Ovary (tissue), 9 donors: ENCODE results near the gene RPS3. TPM values are rescaled to one million over a fixed set of nuclear protein-coding genes. Genes with fewer than 3 reads are reported as not detected.

Experiments used
- DNase-seq, 5 donors: peaks; one replicate each; pipeline ENCODE4 v3.0.0-alpha.2; 2019 to 2020
- H3K27ac ChIP-seq, 2 donors: fragments of 200-600 bp; one replicate each; pipeline versions ENCODE4 v1.5.1 to v1.8.0; 2019 to 2022
- H3K27me3 ChIP-seq: fragments of 200-600 bp; one replicate; pipeline ENCODE4 v1.8.0; 2022
- H3K36me3 ChIP-seq: fragments of 200-600 bp; sonication (generic); one replicate; pipeline ENCODE4 v1.5.1; 2019
- H3K4me1 ChIP-seq: one replicate; pipeline ENCODE4 v1.8.1; 2013; ENCODE audit warnings: mild to moderate bottlenecking, moderate library complexity; ENCODE audit not compliant: insufficient read depth
- H3K4me3 ChIP-seq: fragments of 200-600 bp; sonication (generic); one replicate; pipeline ENCODE4 v1.5.1; 2017
- H3K9me3 ChIP-seq, 2 donors: fragments of 200-600 bp in 1 of 2; sonication (generic) in 1 of 2; one replicate each; pipeline versions ENCODE4 v1.5.1 to v1.8.1; 2013 to 2019; ENCODE audit warnings: mild to moderate bottlenecking in 1 of 2, moderate library complexity in 1 of 2
- CTCF ChIP-seq, 3 donors: fragments of 450-650 bp in 2 of 3; fragments of 200-600 bp in 1 of 3; IDR thresholded peaks; one replicate each; pipeline versions ENCODE4 v1.5.1 to v1.8.0; 2016 to 2022; ENCODE audit warnings: antibody characterized with exemption in 3 of 3, mild to moderate bottlenecking in 1 of 3
- EP300 ChIP-seq: sonication (generic); formaldehyde crosslinking; IDR thresholded peaks from one replicate; pipeline ENCODE4 v1.6.1; 2017; ENCODE audit warnings: antibody characterized with exemption
- POLR2A ChIP-seq: fragments of 450-650 bp; IDR thresholded peaks from one replicate; pipeline ENCODE4 v1.6.1; 2017; ENCODE audit warnings: antibody characterized with exemption, mild to moderate bottlenecking, moderate library complexity
- WGBS, 3 donors: extraction: QIAGEN DNeasy Blood & Tissue Kit in 1 of 3; methylation state at CpG; one replicate each; pipeline versions ENCODE4 v1.1.5 to v1.1.7; 2013 to 2017; 5-methylcytosine and 5-hydroxymethylcytosine counted together
- intact Hi-C, 4 donors: fragments of 100-400 bp; cut with DNase I; formaldehyde crosslinking; loops; one replicate each; pipeline versions ENCODE4 v1.11.0 to v1.15.1; 2022 to 2023
- polyA plus RNA-seq, 2 donors: library from polyadenylated mRNA; stranded (reverse); fragments of 200-250 nt in 1 of 2; fragments of 350-450 nt in 1 of 2; fragmentation: Illumina TruSeq in 1 of 2; extraction: RNeasy Lipid Tissue Mini Kit (QIAGEN cat#74804) in 1 of 2; gene quantifications; one replicate each; pipeline ENCODE4 v1.2.3, GENCODE V29; 2013 to 2014
- total RNA-seq, 7 donors: library from RNA; depleted of rRNA in 2 of 7; stranded (reverse); fragments of >200 nt in 2 of 7; fragmentation: NEBNext Ultra II Directional in 3 of 7; extraction: Animal tissue kit (Norgen Biotek cat#: 25700) in 3 of 7; gene quantifications; one replicate each; pipeline versions ENCODE4 v1.1.0 to v1.2.4, GENCODE V29; 2016 to 2023
- donor health status: DM: no; HTN: no; CAD: no; lungs with moderate emphysema.
- donor health status: DM: no; HTN: no; CAD: no.
- donor health status: Bipolar disorder and iron deficiency.
- donor health status: DM: yes; HTN: yes; CAD: no.
- donor health status: DM: no; HTN: no; CAD: no.
- donor health status: DM: yes; HTN: yes; CAD: no.

The RPS3 gene
- total and polyA plus RNA-seq, 9 donors: 3,268 to 7,276 (median 5,342) TPM

DNA sequence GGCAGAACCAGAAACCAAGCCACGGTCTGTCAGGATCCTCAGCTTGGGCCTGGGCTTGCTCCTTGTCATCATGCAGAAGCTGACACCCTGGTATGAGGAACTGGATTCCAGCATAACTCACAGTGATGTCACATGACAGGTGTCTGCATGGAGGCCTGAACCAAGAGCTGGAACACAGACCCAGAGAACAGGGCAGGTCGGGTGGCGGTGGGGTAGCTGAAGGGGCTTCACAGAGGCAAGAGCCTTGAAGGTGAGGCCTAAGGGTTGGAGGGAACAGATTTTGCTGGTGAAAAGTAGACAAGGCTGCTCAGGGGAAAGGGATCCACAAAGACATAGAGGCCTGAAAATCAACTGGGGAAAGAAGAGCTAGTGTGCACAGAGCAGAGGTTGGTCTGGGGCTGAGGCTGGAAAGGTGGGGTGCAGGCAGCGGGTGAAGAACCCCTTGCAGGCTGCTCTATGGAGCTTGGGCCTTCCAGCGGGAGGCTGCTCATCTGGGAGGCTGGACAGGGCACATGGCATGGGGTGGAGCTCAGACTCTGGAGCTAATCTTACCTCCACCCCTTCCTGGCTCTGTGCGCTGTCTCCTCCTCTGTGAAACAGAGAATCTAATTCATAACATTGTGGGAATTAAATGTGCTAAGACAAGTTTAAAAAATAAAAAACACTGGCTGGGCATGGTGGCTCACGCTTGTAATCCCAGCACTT lies 18.4 kb upstream of the RPS3 start:
- H3K9me3 ChIP-seq: no peaks in the 10 kb centered on the region
- DNase-seq: no peak
- no peak overlapping the region for H3K27ac ChIP-seq
- H3K36me3 ChIP-seq: no peaks in the 10 kb centered on the region
- no peaks in the 10 kb centered on the region for H3K4me1 ChIP-seq
- TF ChIP-seq CTCF (IDR thresholded peaks at IDR 0.05) (no peak), POLR2A (no peak), EP300 (no peak)
- no peak overlapping the region for H3K4me3 ChIP-seq
- intact Hi-C loops: loop anchor here in 3 of 4 donors (5.0 to 10.0 kb wide), 3 partner anchors 49 to 144 kb away; partner anchors contain the start of gene GDPD5 (in 1 of the 3)
- 71 to 84% (median 80%) methylated on average over 7 of the region's 7 CpGs for WGBS, 3 donors
- no peaks in the 10 kb centered on the region for H3K27me3 ChIP-seq

- 83 to 85% (median 84%) methylated on average over 3 of the region's 3 CpGs for WGBS, 3 donors
- TF ChIP-seq CTCF (IDR thresholded peaks at IDR 0.05) (no peak), EP300 (no peak)
- DNase-seq: no peak
Observed at GRCh38 chr11:75383246-75383645, 16.1 kb upstream of the RPS3 start.

GRCh38 chr11:75384438-75385080 lies 14.8 kb upstream of the RPS3 start:
- DNase-seq: peak; percentile 68 to 88 (median 82)
- intact Hi-C loops: loop anchor here (1.0 to 10.0 kb wide), 7 partner anchors 52 to 148 kb away; partner anchors contain the start of gene GDPD5 (in 1 of the 4)
- 18 to 23% (median 22%) methylated on average over 24 of the region's 24 CpGs for WGBS, 3 donors
- Histone ChIP-seq H3K27ac (no peak overlapping the region), H3K9me3 (no peaks in the 10 kb centered on the region), H3K36me3 (no peaks in the 10 kb centered on the region), H3K4me1 (no peaks in the 10 kb centered on the region), H3K4me3 (no peak overlapping the region), H3K27me3 (no peaks in the 10 kb centered on the region)
- no peak for TF ChIP-seq EP300
- TF ChIP-seq POLR2A: no peak
- TF ChIP-seq CTCF (IDR thresholded peaks at IDR 0.05): peak; percentile 91 to 94 (median 91)

More at GRCh38 chr11:75383246-75383645, 16.1 kb upstream of the RPS3 start:
- Histone ChIP-seq H3K4me1 (no peaks in the 10 kb centered on the region), H3K27me3 (no peaks in the 10 kb centered on the region), H3K4me3 (no peak overlapping the region), H3K36me3 (no peaks in the 10 kb centered on the region), H3K9me3 (no peaks in the 10 kb centered on the region), H3K27ac (no peak overlapping the region)
- intact Hi-C loops: loop anchor here in 3 of 4 donors (5.0 to 10.0 kb wide), 3 partner anchors 51 to 142 kb away; partner anchors contain the start of gene GDPD5 (in 1 of the 3)

DNA sequence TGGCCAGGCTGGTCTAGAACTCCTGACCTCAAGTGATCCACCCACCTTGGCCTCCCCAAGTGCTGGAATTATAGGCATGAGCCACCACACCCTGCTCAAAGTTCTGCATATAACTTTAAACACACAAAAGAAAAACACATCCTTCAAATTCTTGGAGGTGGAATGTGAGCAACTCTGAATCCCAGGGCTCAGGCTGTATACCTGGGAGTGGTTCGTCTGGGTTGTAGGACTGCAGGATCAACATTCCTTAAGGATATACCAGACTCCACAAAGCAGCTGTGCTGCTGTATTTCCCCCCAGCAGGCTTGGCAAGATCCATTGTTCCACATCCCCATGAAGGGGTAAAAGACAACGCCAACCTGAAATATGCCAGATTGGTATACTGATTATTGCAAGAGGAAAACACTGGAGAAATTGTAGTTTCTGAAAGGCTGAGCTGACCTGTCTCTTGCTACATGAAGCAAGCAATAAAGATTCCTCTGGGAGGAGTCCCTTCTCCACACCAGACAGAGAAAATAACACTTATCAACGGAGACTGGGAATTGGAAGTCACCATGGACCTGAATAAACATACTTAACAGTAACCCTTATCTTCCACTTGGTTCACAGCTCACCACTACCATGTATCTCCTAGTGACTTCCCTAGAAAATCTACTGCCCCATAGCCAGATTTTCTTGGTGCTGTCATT lies 12.2 kb upstream of the RPS3 start:
- Histone ChIP-seq H3K9me3 (no peaks in the 10 kb centered on the region), H3K4me1 (no peaks in the 10 kb centered on the region), H3K27me3 (no peaks in the 10 kb centered on the region), H3K27ac (no peak overlapping the region), H3K4me3 (no peak overlapping the region), H3K36me3 (no peaks in the 10 kb centered on the region)
- peak in 1 of 5 donors; percentile 9 for DNase-seq
- no peak for TF ChIP-seq CTCF (IDR thresholded peaks at IDR 0.05)
- TF ChIP-seq POLR2A: no peak
- TF ChIP-seq EP300: no peak
- 28 to 46% (median 32%) methylated on average over 3 of the region's 3 CpGs for whole genome bisulfite sequencing, 3 donors
- intact Hi-C loops: loop anchor here in 3 of 4 donors (5.0 to 10.0 kb wide), 2 partner anchors 138 to 145 kb away; partner anchors contain the start of gene GDPD5 (in 1 of the 3)
